Adrenal gland (tissue), 12 donors: ENCODE measurements around the gene LSM2. TPM values are rescaled to one million over a fixed set of nuclear protein-coding genes. Genes with fewer than 3 reads are reported as not detected.
A peak's percentile ranks its signal among the peaks of the same experiment; 100 is the strongest.

Source experiments
- DNase-seq, 7 donors: peaks; one replicate each; pipeline ENCODE4 v3.0.0-alpha.2; 2019 to 2020
- H3K27ac ChIP-seq, 5 donors: fragments of 200-600 bp; sonication (generic) in 4 of 5; 1 replicate in 3 of 5; 2 replicates in 2 of 5; pipeline versions ENCODE4 v1.5.1 to v1.8.0; 2016 to 2020; ENCODE audit warnings: mild to moderate bottlenecking in 1 of 5
- H3K27me3 ChIP-seq: fragments of 200-600 bp; 2 replicates; pipeline ENCODE4 v1.8.0; 2021
- H3K36me3 ChIP-seq, 2 donors: fragments of 200-600 bp; replicated peaks in 1 of 2; 1 replicate in 1 of 2; 2 replicates in 1 of 2; pipeline versions ENCODE4 v1.5.1 to v1.8.0; 2018 to 2022
- H3K4me1 ChIP-seq, 2 donors: fragments of 200-600 bp; replicated peaks in 1 of 2; 1 replicate in 1 of 2; 2 replicates in 1 of 2; pipeline versions ENCODE4 v1.5.1 to v1.8.0; 2018 to 2021
- H3K4me3 ChIP-seq, 4 donors: fragments of 200-600 bp; sonication (generic) in 3 of 4; one replicate each; pipeline ENCODE4 v1.5.1; 2016 to 2018
- H3K9me3 ChIP-seq, 3 donors: fragments of 200-600 bp; sonication (generic) in 1 of 3; replicated peaks in 1 of 3; 1 replicate in 2 of 3; 2 replicates in 1 of 3; pipeline versions ENCODE4 v1.5.1 to v1.8.0; 2016 to 2021
- POLR2A ChIP-seq, 2 donors: fragments of 450-650 bp; IDR thresholded peaks; one replicate each; pipeline ENCODE4 v1.6.1; 2017; ENCODE audit warnings: antibody characterized with exemption in 2 of 2, mild to moderate bottlenecking in 2 of 2, moderate library complexity in 1 of 2
- WGBS, 4 donors: extraction: QIAGEN DNeasy Blood & Tissue Kit in 2 of 4; methylation state at CpG; one replicate each; pipeline versions ENCODE4 v1.1.5 to v1.1.7; 2013 to 2017; 5-methylcytosine and 5-hydroxymethylcytosine counted together
- intact Hi-C, 2 donors: fragments of 100-400 bp; cut with DNase I; formaldehyde crosslinking; loops; one replicate each; pipeline versions ENCODE4 v1.14.1 to v1.15.0; 2022 to 2023
- polyA plus RNA-seq, 3 donors: library from polyadenylated mRNA; stranded (reverse); fragments of 200-250 nt in 2 of 3; fragments of 350-450 nt in 1 of 3; fragmentation: Illumina TruSeq in 1 of 3; extraction: RNeasy Lipid Tissue Mini Kit (QIAGEN cat#74804) in 1 of 3; gene quantifications; one replicate each; pipeline ENCODE4 v1.2.3, GENCODE V29; 2013 to 2014
- total RNA-seq, 9 donors: library from RNA; depleted of rRNA in 4 of 9; stranded (reverse); fragments of >200 nt in 4 of 9; fragments of 120-200 nt in 1 of 9; fragmentation: NEBNext Ultra II Directional in 1 of 9; extraction: Animal tissue kit (Norgen Biotek cat#: 25700) in 1 of 9; gene quantifications; one replicate each; pipeline versions ENCODE4 v1.1.0 to v1.2.4, GENCODE V29; 2013 to 2023
- TF ChIP-seq, protein P1 (sequence below), 6 experiments: fragments of 450-650 bp in 4 of 6; fragments of 200-600 bp in 2 of 6; sonication (generic) in 1 of 6; IDR thresholded peaks; 1 replicate in 5 of 6; 2 replicates in 1 of 6; pipeline versions ENCODE4 v1.5.1 to v1.8.0; 2016 to 2021; ENCODE audit warnings: antibody characterized with exemption in 6 of 6, mild to moderate bottlenecking in 2 of 6, moderate library complexity in 1 of 6
- donor health status: healthy with polysubstance abuse.
- donor health status: Bipolar disorder and iron deficiency.
- donor health status: DM: yes; HTN: yes; CAD: no.
- donor health status: DM: no; HTN: no; CAD: no.
- donor health status: DM: no; HTN: no; CAD: no.
- donor health status: DM: yes; HTN: yes; CAD: no.

The LSM2 gene
- total and polyA plus RNA-seq, 12 donors = 28.0 to 61.3 (median 43.2) TPM

DNA sequence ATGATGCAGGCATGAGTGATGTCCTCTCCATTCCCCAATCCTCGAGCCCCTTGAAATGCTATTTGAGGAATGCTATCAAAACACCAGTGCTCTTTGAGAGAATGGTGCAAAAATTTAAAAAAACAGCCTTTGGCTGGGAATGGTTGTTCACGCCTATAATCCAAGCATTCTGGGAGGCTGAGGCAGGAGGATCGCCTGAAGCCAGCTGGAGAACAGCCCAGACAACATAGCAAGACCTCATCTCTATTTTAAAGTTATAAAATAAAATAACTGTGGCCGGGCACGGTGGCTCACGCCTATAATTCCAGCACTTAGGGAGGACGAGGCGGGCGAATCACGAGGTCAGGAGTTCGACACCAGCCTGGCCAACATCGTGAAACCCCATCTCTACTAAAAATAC lies 7.0 kb downstream of the LSM2 start:
- no peaks in the 10 kb centered on the region for H3K27me3 ChIP-seq
- 81 to 87% (median 85%) methylated on average over 12 of the region's 12 CpGs for WGBS, 4 donors
- H3K4me3 ChIP-seq = no peak overlapping the region
- intact Hi-C loops = no loop called here
- peaks cover 0 to 20% of the 10 kb centered on the region in 2 donors for H3K36me3 ChIP-seq
- no peak overlapping the region for H3K27ac ChIP-seq
- no peak for DNase-seq
- TF ChIP-seq, protein P1, sequence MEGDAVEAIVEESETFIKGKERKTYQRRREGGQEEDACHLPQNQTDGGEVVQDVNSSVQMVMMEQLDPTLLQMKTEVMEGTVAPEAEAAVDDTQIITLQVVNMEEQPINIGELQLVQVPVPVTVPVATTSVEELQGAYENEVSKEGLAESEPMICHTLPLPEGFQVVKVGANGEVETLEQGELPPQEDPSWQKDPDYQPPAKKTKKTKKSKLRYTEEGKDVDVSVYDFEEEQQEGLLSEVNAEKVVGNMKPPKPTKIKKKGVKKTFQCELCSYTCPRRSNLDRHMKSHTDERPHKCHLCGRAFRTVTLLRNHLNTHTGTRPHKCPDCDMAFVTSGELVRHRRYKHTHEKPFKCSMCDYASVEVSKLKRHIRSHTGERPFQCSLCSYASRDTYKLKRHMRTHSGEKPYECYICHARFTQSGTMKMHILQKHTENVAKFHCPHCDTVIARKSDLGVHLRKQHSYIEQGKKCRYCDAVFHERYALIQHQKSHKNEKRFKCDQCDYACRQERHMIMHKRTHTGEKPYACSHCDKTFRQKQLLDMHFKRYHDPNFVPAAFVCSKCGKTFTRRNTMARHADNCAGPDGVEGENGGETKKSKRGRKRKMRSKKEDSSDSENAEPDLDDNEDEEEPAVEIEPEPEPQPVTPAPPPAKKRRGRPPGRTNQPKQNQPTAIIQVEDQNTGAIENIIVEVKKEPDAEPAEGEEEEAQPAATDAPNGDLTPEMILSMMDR (IDR thresholded peaks at IDR 0.05) = no peak
- no peak for TF ChIP-seq POLR2A (IDR thresholded peaks at IDR 0.05)
- no peaks in the 10 kb centered on the region for H3K9me3 ChIP-seq
- H3K4me1 ChIP-seq = peaks cover 7 to 8% of the 10 kb centered on the region in 2 donors

DNA sequence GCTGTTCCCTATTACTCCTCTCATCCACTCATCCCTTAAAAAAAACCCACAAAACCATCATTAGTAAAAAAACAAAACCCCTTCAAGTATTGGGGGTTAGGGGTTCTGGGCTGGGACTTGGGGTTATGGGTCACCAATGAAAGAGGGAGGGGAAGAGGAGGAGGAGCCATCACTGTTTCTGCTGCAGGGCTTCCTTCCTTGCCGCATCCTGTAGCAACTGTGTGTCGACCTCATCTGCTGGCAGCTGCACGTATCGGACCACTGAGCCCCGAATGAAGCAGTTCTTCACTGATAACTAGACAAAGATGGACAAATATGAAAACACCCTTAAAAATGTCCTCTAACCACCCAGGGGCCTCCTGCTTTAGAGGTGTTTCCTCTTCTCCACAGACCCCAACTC lies 9.2 kb downstream of the LSM2 start:
- intact Hi-C loops = no loop called here
- no peaks in the 10 kb centered on the region for H3K9me3 ChIP-seq
- TF ChIP-seq, protein P1 (IDR thresholded peaks at IDR 0.05) = no peak
- no peak for TF ChIP-seq POLR2A (IDR thresholded peaks at IDR 0.05)
- H3K27ac ChIP-seq = peak overlapping the region in 1 of 5 donors; percentile 97
- DNase-seq = no peak
- H3K4me3 ChIP-seq = no peak overlapping the region
- H3K27me3 ChIP-seq = no peaks in the 10 kb centered on the region
- peaks cover 13 to 23% of the 10 kb centered on the region in 2 donors for H3K4me1 ChIP-seq
- peaks cover 0 to 14% of the 10 kb centered on the region in 2 donors for H3K36me3 ChIP-seq
- WGBS, 4 donors = 60 to 72% (median 66%) methylated on average over 5 of the region's 5 CpGs

DNA sequence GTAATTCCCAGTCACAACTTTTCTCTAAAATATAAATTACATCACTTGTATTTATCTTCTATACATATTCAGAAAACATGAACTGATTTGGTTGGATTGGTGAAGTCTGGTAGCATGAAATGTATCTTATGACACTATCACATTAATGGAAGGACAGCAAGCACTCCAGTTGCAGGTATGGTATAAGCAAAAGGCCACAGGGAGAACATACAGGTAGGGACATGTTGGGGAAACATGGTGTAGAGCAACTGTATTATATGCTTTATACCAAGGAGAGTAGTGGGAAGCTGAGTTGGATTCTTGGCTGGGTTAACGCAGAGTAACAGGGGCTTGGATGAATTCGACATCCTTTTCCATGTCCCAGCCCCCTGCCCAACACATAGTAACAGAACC lies 9.8 kb downstream of the LSM2 start:
- Histone ChIP-seq H3K27ac (peak overlapping the region in 1 of 5 donors; percentile 97), H3K27me3 (no peaks in the 10 kb centered on the region), H3K4me3 (no peak overlapping the region), H3K4me1 (peaks cover 13 to 23% of the 10 kb centered on the region in 2 donors), H3K9me3 (no peaks in the 10 kb centered on the region), H3K36me3 (peaks cover 0 to 12% of the 10 kb centered on the region in 2 donors)
- DNase-seq = no peak
- intact Hi-C loops = no loop called here
- TF ChIP-seq, protein P1 (IDR thresholded peaks at IDR 0.05) = no peak
- no peak for TF ChIP-seq POLR2A (IDR thresholded peaks at IDR 0.05)
- 85 to 100% (median 90%) methylated on average over 2 of the region's 2 CpGs for WGBS, 4 donors

DNA sequence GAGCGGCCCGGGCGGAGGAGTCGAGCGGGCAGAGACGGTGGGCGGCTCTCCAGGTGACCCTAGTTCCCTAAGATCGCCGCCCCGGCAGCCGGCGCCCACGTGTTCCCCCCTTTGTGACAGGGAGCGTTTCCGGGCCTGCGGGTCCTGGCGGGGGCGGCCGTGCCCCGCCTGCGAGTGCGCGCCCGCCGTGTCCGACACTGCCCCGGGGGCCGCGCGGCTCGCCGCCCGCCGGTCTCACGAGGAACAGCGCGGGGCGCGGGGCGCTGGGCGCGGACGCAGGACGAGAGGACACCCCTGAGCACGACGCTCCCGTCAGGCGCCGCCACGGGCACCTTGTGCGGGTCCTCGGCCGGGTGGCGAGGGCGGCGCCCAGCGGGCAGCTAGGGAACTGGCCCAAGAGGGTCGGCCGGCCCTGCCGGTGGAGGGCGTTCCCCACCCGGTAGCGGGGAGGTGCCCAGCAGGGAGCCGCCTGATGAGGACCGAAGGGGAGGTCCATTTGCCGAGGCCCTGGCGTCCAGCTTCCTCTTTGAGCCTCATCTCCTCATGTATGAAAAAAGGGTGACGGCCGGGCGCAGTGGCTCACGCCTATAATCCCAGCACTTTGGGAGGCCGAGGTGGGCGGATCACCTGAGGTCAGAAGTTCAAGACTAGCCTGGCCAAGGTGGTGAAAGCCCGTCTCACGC lies 11.0 kb downstream of the LSM2 start, which contains the start of gene VARS1:
Gene VARS1 (minus strand): TSS at position 137 of the 683 bp plus-strand sequence. CDS start 535 bp downstream, outside the sequence.
- peak within 1 kb of the TSS; percentile 56 to 100 (median 87) for H3K27ac ChIP-seq
- peaks cover 0 to 12% of the 10 kb centered on the region in 2 donors for H3K36me3 ChIP-seq
- peak within 1 kb of the TSS; percentile 73 to 92 (median 90) for H3K4me3 ChIP-seq
- H3K9me3 ChIP-seq = no peaks in the 10 kb centered on the region
- peaks cover 13 to 23% of the 10 kb centered on the region in 2 donors for H3K4me1 ChIP-seq
- intact Hi-C loops = no loop called here
- WGBS, 4 donors = 0 to 2% (median 1%) methylated on average over 1 to 75 of the region's 75 CpGs
- no peaks in the 10 kb centered on the region for H3K27me3 ChIP-seq
- TF ChIP-seq, protein P1 (IDR thresholded peaks at IDR 0.05) = peak; percentile 52 to 97 (median 78)
- TF ChIP-seq POLR2A (IDR thresholded peaks at IDR 0.05) = peak in 1 of 2 donors; percentile 43
- peak; percentile 91 to 94 (median 92) for DNase-seq
